Measurements from ENCODE around the gene YIPF3.
"Not testable (repeated sequence)": the region's sequence is repeated elsewhere in the genome, so short reads cannot be mapped to it uniquely, and the experiment has no call there.

YIPF3 gene

GRCh38 chr6:43516697-43517504 is at the start of gene YIPF3, which contains the start of gene POLR1C:
TSS of gene YIPF3 (minus strand) at chr6:43516926. CDS start at chr6:43516807, 119 bp downstream.
TSS of gene POLR1C (plus strand) at chr6:43517089. CDS start at chr6:43517110, 21 bp downstream.
- DNase-seq (ENCODE audit: low read depth, low spot score), result peak; percentile 84
- peak within 1 kb of the TSS; percentile 70 for H3K27ac ChIP-seq

- no peak overlapping the region for H3K27ac ChIP-seq
Observed at GRCh38 chr6:43559328-43559727, 42.6 kb upstream of the YIPF3 start.

GRCh38 chr6:43557620-43558019 is 40.9 kb upstream of the YIPF3 start:
- H3K27ac ChIP-seq; DNase-seq (ENCODE audit: low read depth, low spot score): not testable (repeated sequence)

More at GRCh38 chr6:43559328-43559727, 42.6 kb upstream of the YIPF3 start:
- no peak for DNase-seq (ENCODE audit: low read depth, low spot score)

- no peak overlapping the region for H3K27ac ChIP-seq
- DNase-seq (ENCODE audit: low read depth, low spot score), result no peak
Observed at GRCh38 chr6:43547222-43547621, 30.5 kb upstream of the YIPF3 start.

- no peak overlapping the region for H3K27ac ChIP-seq
- no peak for DNase-seq (ENCODE audit: low read depth, low spot score)
Observed at GRCh38 chr6:43544461-43544860, 27.7 kb upstream of the YIPF3 start.

GRCh38 chr6:43541774-43542471 is 25.2 kb upstream of the YIPF3 start:
- no peak overlapping the region for H3K27ac ChIP-seq
- no peak for DNase-seq (ENCODE audit: low read depth, low spot score)

- no peak overlapping the region for H3K27ac ChIP-seq
- no peak for DNase-seq (ENCODE audit: low read depth, low spot score)
Observed at GRCh38 chr6:43540507-43540906, 23.8 kb upstream of the YIPF3 start.

- not testable (repeated sequence) for DNase-seq (ENCODE audit: low read depth, low spot score); H3K27ac ChIP-seq
Observed at GRCh38 chr6:43539409-43539808, 22.7 kb upstream of the YIPF3 start.

GRCh38 chr6:43538986-43539385 is 22.3 kb upstream of the YIPF3 start:
- H3K27ac ChIP-seq; DNase-seq (ENCODE audit: low read depth, low spot score): not testable (repeated sequence)

- no peak for DNase-seq (ENCODE audit: low read depth, low spot score)
- no peak overlapping the region for H3K27ac ChIP-seq
Observed at GRCh38 chr6:43532201-43532600, 15.5 kb upstream of the YIPF3 start.

GRCh38 chr6:43524483-43524961 is 7.8 kb upstream of the YIPF3 start:
- peak overlapping the region; percentile 51 for H3K27ac ChIP-seq
- DNase-seq (ENCODE audit: low read depth, low spot score), result no peak

- no peak for DNase-seq (ENCODE audit: low read depth, low spot score)
- peak overlapping the region; percentile 51 for H3K27ac ChIP-seq
Observed at GRCh38 chr6:43523284-43523683, 6.6 kb upstream of the YIPF3 start.

GRCh38 chr6:43522547-43523261 is 6.0 kb upstream of the YIPF3 start:
- DNase-seq (ENCODE audit: low read depth, low spot score), result no peak

GRCh38 chr6:43521836-43522235 is 5.1 kb upstream of the YIPF3 start:
- DNase-seq (ENCODE audit: low read depth, low spot score), result no peak
- no peak overlapping the region for H3K27ac ChIP-seq

More at GRCh38 chr6:43522547-43523261, 6.0 kb upstream of the YIPF3 start:
- no peak overlapping the region for H3K27ac ChIP-seq

- H3K27ac ChIP-seq, result no peak overlapping the region
- no peak for DNase-seq (ENCODE audit: low read depth, low spot score)
Observed at GRCh38 chr6:43520097-43520496, 3.4 kb upstream of the YIPF3 start.

- DNase-seq (ENCODE audit: low read depth, low spot score), result no peak
- H3K27ac ChIP-seq, result peak overlapping the region; percentile 70
Observed at GRCh38 chr6:43517505-43518357, 1.0 kb upstream of the YIPF3 start.

- peak overlapping the region; percentile 70 for H3K27ac ChIP-seq
- DNase-seq (ENCODE audit: low read depth, low spot score), result no peak
Observed at GRCh38 chr6:43516367-43516696, 394 bp downstream of the YIPF3 start.

- DNase-seq (ENCODE audit: low read depth, low spot score), result no peak
- no peak overlapping the region for H3K27ac ChIP-seq
Observed at GRCh38 chr6:43515808-43516207, 918 bp downstream of the YIPF3 start.

- H3K27ac ChIP-seq, result no peak overlapping the region
- no peak for DNase-seq (ENCODE audit: low read depth, low spot score)
Observed at GRCh38 chr6:43511824-43512415, 4.8 kb downstream of the YIPF3 start.

Data from epithelial cell of prostate (primary cell).